PFSK-1 (cell line): ENCODE data around the gene SPR.

ENCODE experiments used
- FOXP2 ChIP-seq: optimal IDR thresholded peaks from 2 replicates; pipeline ENCODE3; 2011; ENCODE audit warnings: borderline replicate concordance, control low read depth, inconsistent platforms; ENCODE audit not compliant: insufficient read depth; ENCODE audit errors: extremely low read length, extremely low read depth
- POLR2AphosphoS5 ChIP-seq: IDR thresholded peaks from 2 replicates; pipeline ENCODE4 v1.6.1; 2012; ENCODE audit warnings: low read depth, mild to moderate bottlenecking, control low read depth, low read length, moderate library complexity
- SIN3A ChIP-seq: IDR thresholded peaks from 2 replicates; pipeline ENCODE4 v1.6.1; 2012; ENCODE audit warnings: mild to moderate bottlenecking, low read length, moderate library complexity, borderline replicate concordance; ENCODE audit not compliant: insufficient read depth
- TAF1 ChIP-seq: IDR thresholded peaks from 2 replicates; pipeline ENCODE4 v1.6.1; 2012; ENCODE audit warnings: low read length, control low read depth, borderline replicate concordance; ENCODE audit not compliant: insufficient read depth
- TF ChIP-seq, protein P1 (sequence below), 2 experiments: IDR thresholded peaks; 2 replicates each; pipeline versions ENCODE4 v1.6.1 to v1.8.0; 2011 to 2012; ENCODE audit warnings: low read depth in 2 of 2, low read length in 2 of 2, control low read depth in 1 of 2, inconsistent platforms in 1 of 2, mild to moderate bottlenecking in 1 of 2, moderate library complexity in 1 of 2; ENCODE audit not compliant: insufficient read depth in 1 of 2

Gene SPR

DNA sequence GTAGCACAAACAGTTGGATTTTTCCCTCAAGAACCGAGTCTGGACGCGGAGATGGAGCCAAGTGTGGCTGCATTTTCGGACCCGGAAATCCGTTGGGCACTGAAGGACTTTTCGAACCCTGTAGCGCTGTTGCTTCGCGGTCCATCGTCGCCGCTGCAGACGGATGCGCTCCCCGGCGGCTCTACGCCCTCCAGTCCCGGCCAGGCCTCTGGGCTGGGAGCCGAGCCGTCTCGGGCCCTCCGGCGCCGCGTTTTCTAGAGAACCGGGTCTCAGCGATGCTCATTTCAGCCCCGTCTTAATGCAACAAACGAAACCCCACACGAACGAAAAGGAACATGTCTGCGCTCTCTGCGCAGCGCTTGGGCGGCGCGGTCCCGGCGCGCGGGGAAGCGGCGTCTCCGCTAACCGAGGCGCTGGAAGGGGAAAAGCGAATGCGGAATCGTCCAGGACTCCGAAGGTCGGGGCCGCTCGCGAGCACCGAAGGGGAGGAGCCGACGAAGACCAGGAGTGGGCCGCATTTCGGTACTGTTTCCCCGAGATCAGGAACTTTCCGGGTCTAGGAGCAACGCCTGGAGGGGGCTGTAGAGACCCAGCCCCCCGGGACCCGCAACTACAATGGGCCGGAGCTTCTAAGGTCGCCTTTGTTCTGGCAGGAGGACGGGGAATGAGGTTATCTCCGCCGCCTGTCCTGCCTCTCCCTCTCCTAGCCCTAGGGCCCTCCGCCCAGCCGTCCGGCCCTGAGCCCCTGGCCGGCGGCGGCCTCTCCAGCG lies 33.3 kb downstream of the SPR start:
- TF ChIP-seq, protein P1, sequence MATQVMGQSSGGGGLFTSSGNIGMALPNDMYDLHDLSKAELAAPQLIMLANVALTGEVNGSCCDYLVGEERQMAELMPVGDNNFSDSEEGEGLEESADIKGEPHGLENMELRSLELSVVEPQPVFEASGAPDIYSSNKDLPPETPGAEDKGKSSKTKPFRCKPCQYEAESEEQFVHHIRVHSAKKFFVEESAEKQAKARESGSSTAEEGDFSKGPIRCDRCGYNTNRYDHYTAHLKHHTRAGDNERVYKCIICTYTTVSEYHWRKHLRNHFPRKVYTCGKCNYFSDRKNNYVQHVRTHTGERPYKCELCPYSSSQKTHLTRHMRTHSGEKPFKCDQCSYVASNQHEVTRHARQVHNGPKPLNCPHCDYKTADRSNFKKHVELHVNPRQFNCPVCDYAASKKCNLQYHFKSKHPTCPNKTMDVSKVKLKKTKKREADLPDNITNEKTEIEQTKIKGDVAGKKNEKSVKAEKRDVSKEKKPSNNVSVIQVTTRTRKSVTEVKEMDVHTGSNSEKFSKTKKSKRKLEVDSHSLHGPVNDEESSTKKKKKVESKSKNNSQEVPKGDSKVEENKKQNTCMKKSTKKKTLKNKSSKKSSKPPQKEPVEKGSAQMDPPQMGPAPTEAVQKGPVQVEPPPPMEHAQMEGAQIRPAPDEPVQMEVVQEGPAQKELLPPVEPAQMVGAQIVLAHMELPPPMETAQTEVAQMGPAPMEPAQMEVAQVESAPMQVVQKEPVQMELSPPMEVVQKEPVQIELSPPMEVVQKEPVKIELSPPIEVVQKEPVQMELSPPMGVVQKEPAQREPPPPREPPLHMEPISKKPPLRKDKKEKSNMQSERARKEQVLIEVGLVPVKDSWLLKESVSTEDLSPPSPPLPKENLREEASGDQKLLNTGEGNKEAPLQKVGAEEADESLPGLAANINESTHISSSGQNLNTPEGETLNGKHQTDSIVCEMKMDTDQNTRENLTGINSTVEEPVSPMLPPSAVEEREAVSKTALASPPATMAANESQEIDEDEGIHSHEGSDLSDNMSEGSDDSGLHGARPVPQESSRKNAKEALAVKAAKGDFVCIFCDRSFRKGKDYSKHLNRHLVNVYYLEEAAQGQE (IDR thresholded peaks at IDR 0.05; ENCODE audit: insufficient read depth in 1 of 2, low read depth in 2 of 2, low read length in 2 of 2) = no peak
- TF ChIP-seq POLR2AphosphoS5 (no peak), SIN3A (no peak), TAF1 (no peak), FOXP2 (no peak)

DNA sequence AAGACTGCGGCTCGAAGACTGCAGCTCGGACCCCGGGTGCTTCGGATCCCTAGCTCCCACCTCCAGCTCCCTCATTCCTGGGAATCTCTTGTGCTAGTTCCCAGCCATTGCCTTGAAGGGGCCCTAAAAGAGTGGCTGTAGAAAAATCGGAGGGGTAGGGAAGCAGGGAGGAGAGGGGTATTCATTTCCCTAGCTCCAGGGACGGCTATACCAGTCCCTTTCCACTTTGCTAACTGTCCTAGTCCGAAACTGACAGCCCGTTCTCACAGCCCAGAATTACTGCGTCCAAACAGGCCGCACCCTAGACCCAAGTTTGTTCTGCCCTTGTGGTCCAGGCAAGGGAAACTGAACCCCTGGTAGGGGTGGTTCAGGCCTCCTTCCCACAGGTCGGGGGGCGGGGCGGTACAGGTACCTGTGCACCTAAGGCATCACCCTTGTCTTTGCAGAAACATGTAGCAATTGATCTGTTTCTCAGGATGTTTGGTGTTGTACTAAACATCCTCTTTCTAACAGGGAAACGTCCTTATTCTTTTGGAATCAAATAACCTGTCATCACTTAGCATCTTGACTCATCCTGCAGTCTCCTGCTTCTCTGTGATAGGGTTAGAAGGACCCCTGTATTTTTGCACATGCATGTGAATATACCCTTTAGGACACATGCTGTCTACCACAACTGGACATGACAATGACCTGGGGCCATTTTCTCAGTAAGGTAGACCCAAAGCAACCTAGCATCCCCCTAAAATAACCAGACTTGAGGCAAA lies 34.1 kb downstream of the SPR start:
- TF ChIP-seq POLR2AphosphoS5 (no peak), SIN3A (no peak), FOXP2 (no peak), TAF1 (no peak)
- TF ChIP-seq, protein P1 (IDR thresholded peaks at IDR 0.05; ENCODE audit: insufficient read depth in 1 of 2, low read depth in 2 of 2, low read length in 2 of 2) = no peak

DNA sequence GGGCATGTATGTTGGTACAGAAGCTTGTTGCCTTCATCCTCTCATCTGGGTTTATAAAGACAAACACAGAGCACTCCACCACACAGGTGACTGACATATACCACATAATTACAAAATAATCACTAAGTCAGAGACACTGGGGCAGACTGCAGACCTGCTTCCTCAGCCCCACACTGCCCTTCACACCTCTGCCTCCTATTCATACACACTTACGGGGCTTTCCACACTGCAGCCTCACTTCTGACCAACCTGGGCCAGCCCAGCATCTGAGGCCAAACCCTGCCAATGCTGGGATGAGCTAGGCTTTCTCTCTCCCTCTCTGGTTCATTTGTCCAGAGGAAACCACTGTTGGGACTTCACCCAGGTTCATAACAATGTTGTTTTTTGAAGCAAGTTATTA lies 34.6 kb downstream of the SPR start:
- TF ChIP-seq SIN3A (no peak), FOXP2 (no peak), POLR2AphosphoS5 (no peak), TAF1 (no peak)
- TF ChIP-seq, protein P1 (IDR thresholded peaks at IDR 0.05; ENCODE audit: insufficient read depth in 1 of 2, low read depth in 2 of 2, low read length in 2 of 2) = no peak

DNA sequence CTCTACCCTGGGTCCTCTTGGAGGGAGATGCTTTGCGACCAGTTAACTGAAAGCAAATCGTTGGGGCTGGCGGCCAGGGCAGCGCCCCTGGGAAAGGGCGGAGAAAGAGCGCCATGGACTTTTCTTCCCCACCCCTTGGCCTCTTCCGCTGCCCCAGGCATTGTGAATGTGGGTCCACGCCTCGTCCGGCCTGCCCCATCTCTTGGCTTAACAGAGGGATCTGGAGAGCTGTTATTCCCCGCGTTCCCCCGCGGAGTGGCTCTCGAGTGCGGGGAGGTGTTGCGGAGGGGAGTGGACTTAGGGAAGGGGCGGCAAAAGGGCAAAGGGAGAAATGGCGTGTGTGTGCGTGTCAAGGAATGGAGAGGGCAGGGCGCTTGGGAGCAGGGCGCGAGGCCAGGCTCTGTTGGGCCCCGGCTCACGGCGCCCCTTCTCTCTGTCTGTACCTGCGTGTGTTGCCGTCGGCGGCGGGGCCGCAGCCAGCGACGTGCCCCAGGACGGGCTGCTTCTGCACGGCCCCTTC lies 36.7 kb downstream of the SPR start:
- TF ChIP-seq SIN3A (no peak), TAF1 (no peak), FOXP2 (no peak)
- TF ChIP-seq, protein P1 (IDR thresholded peaks at IDR 0.05; ENCODE audit: insufficient read depth in 1 of 2, low read depth in 2 of 2, low read length in 2 of 2) = no peak
